Skeletal muscle cell (primary cell): ENCODE measurements around the gene ZNF628.

Experiments
- DNase-seq: peaks from one replicate; pipeline ENCODE4 v3.0.0-alpha.2; 2010; ENCODE audit warnings: low read depth
- H3K4me3 ChIP-seq: 2 replicates; pipeline ENCODE4 v1.5.1; 2011; ENCODE audit warnings: low read depth, mild to moderate bottlenecking, control low read depth, low read length, moderate library complexity

ZNF628 gene

GRCh38 chr19:55519451-55520311, 43.3 kb downstream of the ZNF628 start:
- no peak overlapping the region for H3K4me3 ChIP-seq
- DNase-seq: peak; percentile 78

- DNase-seq: no peak
- no peak overlapping the region for H3K4me3 ChIP-seq
These were observed 44.4 kb downstream of the ZNF628 start for GRCh38 chr19:55520691-55521292.

GRCh38 chr19:55525289-55526101, 49.1 kb downstream of the ZNF628 start:
- H3K4me3 ChIP-seq: no peak overlapping the region
- DNase-seq: no peak

GRCh38 chr19:55526216-55527196, 50.1 kb downstream of the ZNF628 start:
- H3K4me3 ChIP-seq: no peak overlapping the region
- DNase-seq: peak; percentile 71

GRCh38 chr19:55527197-55528029, 51.0 kb downstream of the ZNF628 start:
- DNase-seq: no peak
- no peak overlapping the region for H3K4me3 ChIP-seq

- no peak overlapping the region for H3K4me3 ChIP-seq
- no peak for DNase-seq
These were observed 51.8 kb downstream of the ZNF628 start for GRCh38 chr19:55528030-55528803.

- H3K4me3 ChIP-seq: no peak overlapping the region
- DNase-seq: no peak
These were observed 53.3 kb downstream of the ZNF628 start for GRCh38 chr19:55529636-55530234.

GRCh38 chr19:55530996-55531395, 54.6 kb downstream of the ZNF628 start:
- DNase-seq: no peak
- H3K4me3 ChIP-seq: no peak overlapping the region
